DMS 273 (cell line): ENCODE data around the gene TMEM267.
"Not testable (repeated sequence)": the region's sequence is repeated elsewhere in the genome, so short reads cannot be mapped to it uniquely, and the experiment has no call there.

Experiments
- DNase-seq: peaks from one replicate; lab custom pipeline; 2025; ENCODE audit not compliant: unreplicated experiment; lab: John Stamatoyannopoulos, UW

The TMEM267 gene

DNA sequence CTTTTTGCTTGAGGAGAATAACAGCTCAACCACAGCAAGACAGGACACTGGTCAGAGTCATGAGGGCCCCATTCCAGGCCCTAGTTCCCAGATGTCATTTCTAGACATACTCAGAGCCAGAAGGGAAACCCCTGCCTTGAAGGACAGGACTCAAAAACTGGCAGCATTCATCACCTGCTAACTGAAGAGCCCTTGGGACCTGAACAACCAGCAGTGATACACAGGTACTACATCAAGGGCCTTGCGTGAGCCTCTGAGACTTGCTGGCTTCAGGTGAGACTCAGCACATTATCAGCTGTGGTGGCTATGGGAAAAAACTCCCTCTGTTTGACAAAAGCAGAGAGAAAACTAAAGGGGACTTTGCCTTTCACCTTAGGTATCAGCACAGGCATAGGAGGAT, 22.6 kb downstream of the TMEM267 start:
- DNase-seq: no peak

DNA sequence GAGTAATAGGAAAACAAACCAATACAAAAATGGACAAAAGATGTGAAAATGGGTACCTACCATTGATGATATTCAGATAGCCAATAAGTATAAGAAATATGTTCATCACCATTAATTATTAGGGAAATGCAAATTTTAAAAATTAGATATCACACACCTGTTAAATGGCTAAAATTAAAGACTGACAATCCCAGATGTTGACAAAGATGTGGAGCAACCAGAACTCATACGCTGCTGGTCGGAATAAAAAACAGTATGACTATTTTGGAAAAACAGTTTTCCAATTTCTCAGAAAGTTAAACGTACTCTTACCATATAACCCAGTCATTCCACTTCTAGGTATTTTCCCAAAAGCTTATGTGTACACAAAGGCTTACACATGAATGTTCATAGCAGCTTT, 27.1 kb downstream of the TMEM267 start:
- no peak for DNase-seq

- not testable (repeated sequence) for DNase-seq
Measured at GRCh38 chr5:43441575-43441974, 42.1 kb downstream of the TMEM267 start.

DNA sequence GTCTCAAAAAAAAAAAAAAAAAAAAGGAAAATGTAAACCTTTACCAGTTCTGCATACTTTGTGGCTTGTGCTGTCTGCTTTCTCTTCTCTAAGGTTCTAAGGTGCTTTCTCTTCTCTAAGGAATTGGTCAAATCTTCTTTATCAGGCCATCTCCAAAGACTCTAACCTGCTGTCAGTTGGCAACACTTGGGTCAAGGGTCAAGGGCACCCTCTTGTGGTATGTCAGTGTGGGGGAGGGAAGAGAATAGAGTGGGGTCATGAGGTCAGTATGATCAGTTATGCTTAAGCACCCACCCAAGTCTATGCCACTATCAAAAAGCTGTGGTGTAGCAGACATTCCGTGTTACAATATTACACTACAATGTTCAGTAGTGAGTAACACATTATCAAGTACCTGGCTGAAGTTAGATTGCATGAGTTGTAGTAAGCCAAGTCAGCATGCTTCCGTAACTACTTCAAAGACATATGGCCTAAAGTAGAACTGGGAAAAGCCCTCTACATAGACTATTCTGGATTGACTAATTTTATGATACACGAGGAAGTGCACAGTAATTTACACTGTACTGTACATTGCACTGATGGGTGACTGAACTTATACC, 46.5 kb downstream of the TMEM267 start:
- no peak for DNase-seq

DNA sequence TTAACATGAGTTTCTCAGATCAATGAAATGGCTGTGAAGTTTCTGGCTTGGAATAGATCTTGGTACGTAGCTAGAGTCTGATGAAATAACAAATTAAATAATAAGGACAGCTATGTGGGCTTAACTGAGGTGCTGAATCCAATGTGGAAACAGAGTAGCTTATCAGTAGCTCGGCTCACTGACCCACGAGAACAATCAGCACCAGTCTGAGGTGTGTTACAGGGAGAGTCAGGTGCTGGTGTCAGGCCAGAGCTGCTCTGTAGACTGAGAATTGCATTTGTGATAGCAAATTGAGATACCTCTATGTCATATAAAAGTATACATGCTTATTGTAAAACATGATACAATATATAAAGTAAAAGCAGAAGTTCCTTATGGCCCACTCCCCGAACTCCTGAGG, 50.3 kb downstream of the TMEM267 start:
- DNase-seq: no peak

GRCh38 chr5:43432486-43433375, 50.9 kb downstream of the TMEM267 start:
- peak; percentile 72 for DNase-seq

DNA sequence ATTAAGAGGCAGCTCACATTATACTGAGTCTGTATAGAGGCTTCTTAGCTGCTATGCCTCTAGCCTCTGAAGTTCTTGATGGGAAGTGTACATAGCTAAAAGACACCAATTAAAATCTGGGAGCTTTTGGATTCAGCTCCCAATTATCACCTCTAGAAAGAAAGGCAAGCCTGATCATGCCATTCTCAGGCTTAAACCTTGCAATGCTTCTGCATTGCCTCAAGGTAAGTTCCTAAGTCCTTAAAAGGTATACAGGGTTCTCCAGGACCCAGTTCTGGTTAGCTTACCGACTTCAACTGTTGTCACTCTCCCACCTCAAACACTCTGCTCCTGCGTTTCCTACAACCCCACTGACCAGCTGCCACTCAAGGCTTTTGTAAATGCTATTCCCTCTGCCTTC, 54.0 kb downstream of the TMEM267 start:
- DNase-seq: no peak

DNA sequence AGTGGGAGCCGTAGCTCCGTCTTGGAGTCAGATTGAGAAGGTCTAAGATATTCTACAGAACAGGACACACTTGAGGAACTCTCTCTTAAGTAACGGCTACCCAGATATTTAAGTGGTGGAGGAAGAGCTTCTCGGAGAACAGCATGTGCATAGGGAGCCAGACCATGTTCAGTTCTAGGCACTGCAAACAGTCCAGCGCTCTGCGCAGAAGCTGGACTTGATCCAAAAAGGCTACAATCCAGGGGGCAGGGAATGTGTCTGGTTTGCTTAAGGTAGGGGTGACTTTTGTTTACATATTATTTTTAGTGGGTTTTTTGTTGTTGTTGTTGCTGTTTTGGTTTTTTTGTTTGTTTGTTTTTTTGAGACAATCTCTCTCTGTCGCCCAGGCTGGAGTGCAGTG, 54.6 kb downstream of the TMEM267 start:
- no peak for DNase-seq

GRCh38 chr5:43427306-43427705, 56.4 kb downstream of the TMEM267 start:
- no peak for DNase-seq

GRCh38 chr5:43425983-43426382, 57.7 kb downstream of the TMEM267 start:
- DNase-seq: peak; percentile 96

- not testable (repeated sequence) for DNase-seq
Measured at GRCh38 chr5:43423086-43423485, 60.6 kb downstream of the TMEM267 start.

DNA sequence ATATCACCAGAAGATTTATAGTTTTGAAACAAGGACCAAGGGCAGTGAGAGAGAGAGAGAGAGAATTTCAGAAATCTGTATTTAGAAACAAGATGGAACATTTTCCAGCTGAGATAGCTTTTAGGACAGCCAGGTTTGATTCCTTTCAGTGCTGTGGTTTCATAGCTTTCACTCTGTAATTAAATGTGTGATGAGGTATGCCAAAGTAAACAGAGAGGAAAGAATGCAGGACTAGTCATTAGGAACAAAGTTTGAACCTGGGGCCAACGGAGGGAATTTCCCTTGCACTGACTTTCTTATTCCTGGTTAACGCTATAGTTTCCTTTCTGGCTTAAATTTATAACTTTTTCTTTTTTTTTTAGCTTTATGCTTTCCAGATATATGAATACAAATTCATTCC, 61.5 kb downstream of the TMEM267 start:
- peak; percentile 39 for DNase-seq

DNA sequence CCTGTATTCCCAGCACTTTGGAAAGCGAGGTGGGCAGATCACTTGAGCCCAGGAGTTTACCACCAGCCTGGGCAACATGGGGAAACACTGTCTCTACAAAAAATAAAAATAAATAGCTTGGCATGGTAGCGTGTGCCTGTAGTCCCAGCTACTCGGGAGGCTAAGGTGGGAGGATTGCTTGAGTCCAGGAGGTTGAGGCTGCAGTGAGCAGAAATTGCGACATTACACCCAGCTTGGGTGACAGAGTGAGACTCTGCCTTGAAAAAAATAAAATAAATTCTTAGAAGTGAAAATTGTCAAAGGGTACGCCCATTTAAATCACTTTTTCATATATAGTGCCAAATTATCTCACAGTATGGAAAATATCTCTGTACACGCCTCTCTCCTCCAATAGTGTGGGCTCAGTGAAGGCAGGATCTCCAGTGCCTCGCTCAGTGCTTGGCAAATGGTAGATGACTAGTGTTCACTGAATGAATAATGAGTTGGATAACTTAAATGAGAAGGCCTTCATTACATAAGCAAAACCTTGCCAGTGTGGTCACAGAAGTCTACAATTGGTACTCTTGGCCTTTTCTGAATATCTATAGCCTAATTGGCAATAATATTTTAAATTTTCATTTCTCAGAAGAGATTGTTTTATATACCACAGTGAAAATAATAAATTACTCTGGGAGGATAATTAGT, 62.1 kb downstream of the TMEM267 start:
- DNase-seq: no peak

DNA sequence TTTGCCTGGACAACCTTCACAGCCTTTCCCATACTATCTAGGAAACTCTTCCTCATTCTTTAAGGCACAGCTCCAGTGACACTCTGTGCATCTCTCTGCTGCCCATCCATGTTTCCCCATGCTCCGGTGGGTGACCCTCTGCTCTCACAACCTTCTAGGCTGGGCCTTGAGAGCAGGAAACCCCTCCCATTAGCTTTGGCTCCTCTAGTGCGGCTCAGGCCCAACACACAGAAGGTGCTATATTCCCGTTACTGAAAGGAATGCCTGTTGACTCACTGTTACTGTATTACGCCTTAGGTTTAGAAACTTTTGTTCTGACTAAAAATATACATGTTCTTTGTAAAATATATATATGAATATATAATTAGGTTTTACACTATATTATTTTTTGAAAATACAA, 63.4 kb downstream of the TMEM267 start:
- no peak for DNase-seq

GRCh38 chr5:43418561-43418960, 65.1 kb downstream of the TMEM267 start:
- DNase-seq: no peak

DNA sequence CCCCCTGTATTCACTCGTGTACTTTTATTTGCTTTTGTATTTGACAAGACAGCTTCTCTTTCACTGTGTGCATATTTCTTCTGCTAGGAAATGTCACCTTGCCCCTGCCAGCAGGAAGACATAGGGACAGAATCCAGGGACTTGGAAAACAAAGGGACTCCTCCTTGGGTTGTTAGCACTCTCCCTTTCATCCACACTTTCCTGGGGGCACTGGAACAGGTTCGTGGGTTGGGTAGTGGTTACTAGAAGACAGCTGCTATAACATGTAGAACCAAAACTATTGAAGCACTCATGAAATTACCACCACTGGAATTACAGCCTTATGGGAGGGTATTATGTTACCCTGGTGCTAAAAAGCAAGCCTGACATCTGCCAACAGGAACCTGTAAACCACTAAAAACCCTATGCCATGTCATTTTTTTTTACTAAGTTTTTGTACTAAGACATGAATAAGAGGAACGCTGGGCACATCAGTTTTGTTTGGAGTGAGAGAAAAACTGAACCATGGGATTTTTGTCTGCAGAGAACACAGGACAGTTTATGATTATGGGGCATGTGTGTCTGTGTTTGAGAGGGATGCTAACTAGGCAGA, 66.8 kb downstream of the TMEM267 start:
- DNase-seq: peak; percentile 92

GRCh38 chr5:43415935-43416802, 67.5 kb downstream of the TMEM267 start:
- peak; percentile 19 for DNase-seq

GRCh38 chr5:43413966-43414365, 69.7 kb downstream of the TMEM267 start:
- DNase-seq: no peak

- DNase-seq: no peak
Measured at GRCh38 chr5:43412644-43413043, 71.0 kb downstream of the TMEM267 start.

DNA sequence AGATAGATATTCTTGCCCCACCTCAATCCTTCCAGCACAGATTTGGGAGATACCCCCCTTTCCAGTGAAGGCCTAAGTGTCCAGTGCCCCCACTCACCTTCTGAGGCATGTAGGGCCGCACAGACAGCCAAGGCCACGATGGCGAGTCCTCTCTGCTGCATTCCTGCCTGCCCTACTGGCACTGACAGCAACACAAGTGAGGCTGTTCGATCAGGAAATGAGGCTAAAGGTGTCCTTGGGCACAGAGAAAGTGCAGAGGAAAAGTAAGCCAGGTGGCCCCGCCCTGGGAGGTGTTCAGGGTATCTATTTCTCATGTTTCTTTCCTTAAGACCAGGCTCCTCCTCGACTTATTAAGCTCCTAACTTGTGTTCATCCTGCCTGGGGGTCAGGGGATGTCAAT, 71.5 kb downstream of the TMEM267 start, which contains the start of gene CCL28:
Gene CCL28, minus strand, starts transcription at position 236 of the 400 bp plus-strand sequence. Its CDS starts 75 bp downstream, at position 161.
- no peak for DNase-seq
